ENCODE results near the gene OS9. TPM values are rescaled to one million over a fixed set of nuclear protein-coding genes. Genes with fewer than 3 reads are reported as not detected.

OS9 gene
- total and polyA plus RNA-seq, 9 of the 15 experiments (the other 6 are each of a cell fraction or from before 2014, with no cell fraction given) = 4.6 to 105 (median 89.5) TPM

DNA sequence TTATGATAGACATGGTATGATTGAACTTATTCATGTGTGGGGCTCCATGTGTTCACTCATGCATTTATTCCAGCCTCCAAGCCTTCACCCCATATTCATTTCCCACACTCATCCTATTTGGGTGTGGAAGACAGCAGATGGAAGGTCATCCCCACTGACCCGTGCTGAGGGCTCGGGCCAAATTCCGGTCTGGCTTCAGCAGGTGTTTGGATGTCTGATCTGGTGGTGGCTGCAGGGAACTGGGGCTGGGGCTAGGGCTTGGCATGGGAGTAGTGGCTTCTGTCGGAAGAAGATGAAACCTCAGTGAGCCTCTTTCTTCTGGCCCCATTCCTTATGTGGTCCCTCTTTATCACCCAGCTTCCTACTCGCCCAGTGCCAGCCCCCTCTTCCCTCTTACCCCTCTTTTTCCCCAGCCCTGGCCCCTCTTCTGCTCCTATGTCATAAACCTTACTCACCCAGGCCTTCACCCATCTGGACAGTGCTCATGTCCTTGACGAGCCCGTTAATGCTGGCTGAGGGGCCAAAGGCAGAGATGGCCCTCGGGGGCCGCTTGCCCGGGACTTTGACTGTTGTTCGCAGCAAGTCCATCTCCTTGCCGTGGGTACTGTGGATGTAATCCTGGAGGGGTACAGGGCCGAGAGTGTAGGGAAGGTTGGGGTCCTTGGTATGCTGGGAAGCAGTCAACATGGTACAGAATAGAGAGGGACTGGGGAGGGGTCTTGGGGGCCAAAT lies 36.6 kb downstream of the OS9 start (continued):
- TF ChIP-seq NFXL1 (CRISPR knock-in tag; IDR thresholded peaks at IDR 0.05) (no peak), GABPB2 (CRISPR knock-in tag; conservative IDR thresholded peaks at IDR 0.05) (no peak)

DNA sequence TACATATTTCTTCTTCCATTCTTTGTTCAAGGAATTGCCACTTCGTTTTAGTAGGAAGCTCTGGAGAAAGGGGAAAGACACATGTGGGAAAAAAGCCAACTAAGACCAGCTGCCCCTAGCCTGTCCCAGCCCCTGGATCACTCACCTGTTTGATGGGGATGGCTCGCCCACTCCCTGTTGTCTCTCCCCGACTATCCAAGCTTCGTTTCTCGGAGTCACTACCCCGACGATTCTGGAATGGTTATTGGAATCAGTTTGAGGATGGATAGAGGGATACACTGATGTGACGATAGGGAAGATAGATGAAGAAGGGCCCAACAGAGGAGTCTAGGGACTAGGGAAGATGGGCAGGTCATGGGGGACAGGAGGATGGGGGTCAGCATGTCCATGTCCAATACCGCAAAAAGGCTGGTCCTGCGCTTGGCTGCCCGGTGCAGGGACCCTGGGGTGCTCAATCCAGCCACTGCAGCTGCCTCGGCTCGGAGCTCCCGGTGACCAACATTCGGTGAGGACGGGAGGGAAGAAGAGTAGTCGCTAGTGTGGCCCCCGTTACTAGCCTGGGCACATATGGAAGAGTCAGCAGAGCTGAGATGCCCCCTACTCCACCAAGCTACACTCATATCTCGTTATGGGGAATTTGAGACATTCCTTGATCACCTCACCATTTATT lies 37.6 kb downstream of the OS9 start:
- ATAC-seq (no peak), DNase-seq (ENCODE audit: extremely low read depth in 1 of 4, low spot score in 3 of 4) (no peak), FAIRE-seq (no peak)
- no TSS peak for BruUV-seq (replicated peaks)
- Histone ChIP-seq H3K27ac (ENCODE audit: extremely low read depth, low read depth, low read length) (no peak overlapping the region), H3K9ac (ENCODE audit: insufficient read depth in 1 of 2, low read depth in 2 of 2, low read length in 2 of 2) (no peak overlapping the region), H3K9me1 (ENCODE audit: control insufficient read depth, insufficient read depth, low read length) (peaks cover 4% of the 10 kb centered on the region), H3K4me2 (ENCODE audit: insufficient read depth, low read length) (no peak overlapping the region), H3K4me1 (replicated peaks in 1 of 2; ENCODE audit: control insufficient read depth in 2 of 2, insufficient read depth in 2 of 2, low read length in 2 of 2) (peaks cover 6 to 19% of the 10 kb centered on the region in 2 experiments; a peak in 4 of 5 replicates), H3K4me3 (no peak overlapping the region), H3K27me3 (ENCODE audit: control insufficient read depth in 2 of 2, insufficient read depth in 2 of 2, low read length in 2 of 2) (peaks cover 35 to 55% of the 10 kb centered on the region in 2 experiments), H3K36me3 (ENCODE audit: control insufficient read depth, insufficient read depth, low read length) (no peaks in the 10 kb centered on the region), H3K79me2 (ENCODE audit: control insufficient read depth, insufficient read depth, low read length) (no peaks in the 10 kb centered on the region), H4K20me1 (replicated peaks; ENCODE audit: control insufficient read depth, insufficient read depth, low read length) (no peaks in the 10 kb centered on the region; the same call in 1 of the 2 replicates), H3K9me3 (replicated peaks; ENCODE audit: control insufficient read depth, insufficient read depth, low read depth, low read length) (no peaks in the 10 kb centered on the region; the same call in 1 of the 2 replicates), H2AFZ (ENCODE audit: low read depth, low read length) (no peak overlapping the region)
- ChIA-PET CTCF (ENCODE audit: low intra/inter-chr PET ratio) (interaction anchor here (1.8 kb wide), 1 partner anchor 148 kb away, joined by 4 read pairs; no protein-coding TSS in a partner anchor), POLR2A (interaction anchor here (0.6 to 1.5 kb wide), 4 partner anchors 10 to 213 kb away, joined by 3 to 6 read pairs (median 4); no protein-coding TSS in a partner anchor)
- intact Hi-C loops (cut with micrococcal nuclease) = no loop called here
- TF ChIP-seq ZNF232 (CRISPR knock-in tag; IDR thresholded peaks at IDR 0.05) (no peak), CEBPB (tag; IDR thresholded peaks at IDR 0.05) (no peak), STAT5B (CRISPR knock-in tag; IDR thresholded peaks at IDR 0.05) (no peak), KHSRP (IDR thresholded peaks at IDR 0.05) (no peak), RBM17 (IDR thresholded peaks at IDR 0.05; ENCODE audit: borderline replicate concordance, low read depth, low read length) (no peak), SRSF7 (optimal IDR thresholded peaks at IDR 0.05; ENCODE audit: low read depth, low read length) (no peak), SRSF3 (IDR thresholded peaks at IDR 0.05; ENCODE audit: insufficient read depth, low read length) (no peak), PPARD (CRISPR knock-in tag; IDR thresholded peaks at IDR 0.05) (no peak), ATF7 (IDR thresholded peaks at IDR 0.05) (no peak), SMARCC2 (IDR thresholded peaks at IDR 0.05; ENCODE audit: low read depth) (no peak), ARID1B (IDR thresholded peaks at IDR 0.05) (no peak)
- TF ChIP-seq, protein P1, sequence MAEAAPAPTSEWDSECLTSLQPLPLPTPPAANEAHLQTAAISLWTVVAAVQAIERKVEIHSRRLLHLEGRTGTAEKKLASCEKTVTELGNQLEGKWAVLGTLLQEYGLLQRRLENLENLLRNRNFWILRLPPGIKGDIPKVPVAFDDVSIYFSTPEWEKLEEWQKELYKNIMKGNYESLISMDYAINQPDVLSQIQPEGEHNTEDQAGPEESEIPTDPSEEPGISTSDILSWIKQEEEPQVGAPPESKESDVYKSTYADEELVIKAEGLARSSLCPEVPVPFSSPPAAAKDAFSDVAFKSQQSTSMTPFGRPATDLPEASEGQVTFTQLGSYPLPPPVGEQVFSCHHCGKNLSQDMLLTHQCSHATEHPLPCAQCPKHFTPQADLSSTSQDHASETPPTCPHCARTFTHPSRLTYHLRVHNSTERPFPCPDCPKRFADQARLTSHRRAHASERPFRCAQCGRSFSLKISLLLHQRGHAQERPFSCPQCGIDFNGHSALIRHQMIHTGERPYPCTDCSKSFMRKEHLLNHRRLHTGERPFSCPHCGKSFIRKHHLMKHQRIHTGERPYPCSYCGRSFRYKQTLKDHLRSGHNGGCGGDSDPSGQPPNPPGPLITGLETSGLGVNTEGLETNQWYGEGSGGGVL (CRISPR knock-in tag; IDR thresholded peaks at IDR 0.05) = no peak
- TF ChIP-seq, protein P2, sequence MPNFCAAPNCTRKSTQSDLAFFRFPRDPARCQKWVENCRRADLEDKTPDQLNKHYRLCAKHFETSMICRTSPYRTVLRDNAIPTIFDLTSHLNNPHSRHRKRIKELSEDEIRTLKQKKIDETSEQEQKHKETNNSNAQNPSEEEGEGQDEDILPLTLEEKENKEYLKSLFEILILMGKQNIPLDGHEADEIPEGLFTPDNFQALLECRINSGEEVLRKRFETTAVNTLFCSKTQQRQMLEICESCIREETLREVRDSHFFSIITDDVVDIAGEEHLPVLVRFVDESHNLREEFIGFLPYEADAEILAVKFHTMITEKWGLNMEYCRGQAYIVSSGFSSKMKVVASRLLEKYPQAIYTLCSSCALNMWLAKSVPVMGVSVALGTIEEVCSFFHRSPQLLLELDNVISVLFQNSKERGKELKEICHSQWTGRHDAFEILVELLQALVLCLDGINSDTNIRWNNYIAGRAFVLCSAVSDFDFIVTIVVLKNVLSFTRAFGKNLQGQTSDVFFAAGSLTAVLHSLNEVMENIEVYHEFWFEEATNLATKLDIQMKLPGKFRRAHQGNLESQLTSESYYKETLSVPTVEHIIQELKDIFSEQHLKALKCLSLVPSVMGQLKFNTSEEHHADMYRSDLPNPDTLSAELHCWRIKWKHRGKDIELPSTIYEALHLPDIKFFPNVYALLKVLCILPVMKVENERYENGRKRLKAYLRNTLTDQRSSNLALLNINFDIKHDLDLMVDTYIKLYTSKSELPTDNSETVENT (CRISPR knock-in tag; IDR thresholded peaks at IDR 0.05) = no peak
- 2% methylated on average over 19 of the region's 19 CpGs for WGBS (ENCODE audit: insufficient coverage, low coverage, missing lambda C conversion rate)
- in situ Hi-C loops (cut with MboI) = loop anchor here (5.0 kb wide), 1 partner anchor 104 kb away; no protein-coding TSS in a partner anchor
